Astrocyte (in vitro differentiated cells and primary cell): ENCODE results near the gene PCDHGA1. TPM values are rescaled to one million over a fixed set of nuclear protein-coding genes. Genes with fewer than 3 reads are reported as not detected.

Source experiments
- DNase-seq: peaks from one replicate; pipeline ENCODE4 v3.0.0-alpha.2; 2010; ENCODE audit warnings: low read depth
- FAIRE-seq: peaks from 2 replicates; lab custom pipeline; 2011; peaks lifted over from hg19 to GRCh38; lab: Jason Lieb, UNC
- H2AFZ ChIP-seq: 2 replicates; pipeline ENCODE4 v1.6.0; 2012; ENCODE audit warnings: low read depth, low read length, inconsistent platforms
- H3K27ac ChIP-seq: 2 replicates; pipeline ENCODE4 v1.5.1; 2011; ENCODE audit warnings: low read depth, low read length, inconsistent platforms
- H3K27me3 ChIP-seq: 2 replicates; pipeline ENCODE4 v1.6.0; 2011; ENCODE audit warnings: low read length, inconsistent platforms; ENCODE audit not compliant: insufficient read depth
- H3K36me3 ChIP-seq: 2 replicates; pipeline ENCODE4 v1.5.1; 2011; ENCODE audit warnings: low read length, inconsistent platforms; ENCODE audit not compliant: insufficient read depth
- H3K4me1 ChIP-seq: 2 replicates; pipeline ENCODE4 v1.5.1; 2011; ENCODE audit warnings: low read length, inconsistent platforms; ENCODE audit not compliant: insufficient read depth
- H3K4me2 ChIP-seq: 2 replicates; pipeline ENCODE4 v1.6.0; 2012; ENCODE audit warnings: low read length, inconsistent platforms
- H3K4me3 ChIP-seq: 2 replicates; pipeline ENCODE4 v1.5.1; 2011; ENCODE audit warnings: low read depth, mild to moderate bottlenecking, low read length, inconsistent platforms; ENCODE audit not compliant: insufficient read depth
- H3K79me2 ChIP-seq: 2 replicates; pipeline ENCODE4 v1.6.0; 2012; ENCODE audit warnings: mild to moderate bottlenecking, low read length, inconsistent platforms; ENCODE audit not compliant: insufficient read depth
- H3K9ac ChIP-seq: 2 replicates; pipeline ENCODE4 v1.6.0; 2012; ENCODE audit warnings: mild to moderate bottlenecking, low read length, inconsistent platforms
- H3K9me3 ChIP-seq: 2 replicates; pipeline ENCODE4 v1.5.1; 2012; ENCODE audit warnings: low read depth, mild to moderate bottlenecking, low read length, inconsistent platforms; ENCODE audit not compliant: insufficient read depth
- H4K20me1 ChIP-seq: 2 replicates; pipeline ENCODE4 v1.6.0; 2012; ENCODE audit warnings: low read length, inconsistent platforms; ENCODE audit not compliant: insufficient read depth
- H3K27ac Mint-ChIP-seq: one replicate; pipeline ENCODE4 v1.8.0; 2021; ENCODE audit warnings: mild to moderate bottlenecking, mixed read lengths; ENCODE audit not compliant: unreplicated experiment
- H3K27me3 Mint-ChIP-seq: one replicate; pipeline ENCODE4 v1.8.0; 2021; ENCODE audit warnings: low read depth, mixed read lengths; ENCODE audit not compliant: unreplicated experiment
- H3K36me3 Mint-ChIP-seq: one replicate; pipeline ENCODE4 v1.8.0; 2021; ENCODE audit warnings: low read depth, mixed read lengths; ENCODE audit not compliant: unreplicated experiment
- H3K4me1 Mint-ChIP-seq: one replicate; pipeline ENCODE4 v1.8.0; 2021; ENCODE audit warnings: low read depth, mixed read lengths; ENCODE audit not compliant: unreplicated experiment
- H3K4me3 Mint-ChIP-seq: one replicate; pipeline ENCODE4 v1.8.0; 2021; ENCODE audit warnings: mild to moderate bottlenecking, moderate library complexity, mixed read lengths; ENCODE audit not compliant: unreplicated experiment
- H3K9me3 Mint-ChIP-seq: one replicate; pipeline ENCODE4 v1.8.0; 2021; ENCODE audit warnings: mild to moderate bottlenecking, mixed read lengths; ENCODE audit not compliant: unreplicated experiment
- CTCF ChIP-seq: IDR thresholded peaks from 2 replicates; pipeline ENCODE4 v1.5.1; 2011; ENCODE audit warnings: low read depth, mild to moderate bottlenecking, inconsistent platforms, low read length, moderate library complexity; ENCODE audit not compliant: insufficient read depth
- EZH2 ChIP-seq: IDR thresholded peaks from 2 replicates; pipeline ENCODE4 v1.6.1; 2012; ENCODE audit warnings: mild to moderate bottlenecking, low read length, inconsistent platforms; ENCODE audit not compliant: insufficient read depth
- total RNA-seq: library from RNA; stranded (reverse); gene quantifications from 2 replicates; pipeline ENCODE4 v1.2.1, GENCODE V29; 2021

The PCDHGA1 gene
- total RNA-seq, 1 donor from 2014 or later = 0.27 TPM

GRCh38 chr5:141494761-141495452 lies 164.6 kb downstream of the PCDHGA1 start:
- H3K9ac ChIP-seq = peak overlapping the region; percentile 80
- H3K4me3 Mint-ChIP-seq = peak overlapping the region; percentile 45
- DNase-seq = peak; percentile 43
- H3K27me3 Mint-ChIP-seq = no peaks in the 10 kb centered on the region
- H3K27ac Mint-ChIP-seq = peak overlapping the region; percentile 75
- peak overlapping the region; percentile 46 for H3K4me3 ChIP-seq
- peaks cover 40% of the 10 kb centered on the region for H3K79me2 ChIP-seq
- peaks cover 14% of the 10 kb centered on the region for H4K20me1 ChIP-seq
- peak overlapping the region; percentile 78 for H3K27ac ChIP-seq
- FAIRE-seq = no peak
- no peaks in the 10 kb centered on the region for H3K9me3 ChIP-seq
- H3K36me3 Mint-ChIP-seq = peaks cover 18% of the 10 kb centered on the region
- TF ChIP-seq CTCF = no peak
- no peak for TF ChIP-seq EZH2
- peaks cover 30% of the 10 kb centered on the region for H3K4me1 Mint-ChIP-seq
- H3K4me2 ChIP-seq = peak overlapping the region; percentile 78
- H3K36me3 ChIP-seq = peaks cover 6% of the 10 kb centered on the region
- no peaks in the 10 kb centered on the region for H3K27me3 ChIP-seq
- peaks cover 33% of the 10 kb centered on the region for H3K4me1 ChIP-seq
- peaks cover 4% of the 10 kb centered on the region for H3K9me3 Mint-ChIP-seq
- H2AFZ ChIP-seq = peak overlapping the region; percentile 29

DNA sequence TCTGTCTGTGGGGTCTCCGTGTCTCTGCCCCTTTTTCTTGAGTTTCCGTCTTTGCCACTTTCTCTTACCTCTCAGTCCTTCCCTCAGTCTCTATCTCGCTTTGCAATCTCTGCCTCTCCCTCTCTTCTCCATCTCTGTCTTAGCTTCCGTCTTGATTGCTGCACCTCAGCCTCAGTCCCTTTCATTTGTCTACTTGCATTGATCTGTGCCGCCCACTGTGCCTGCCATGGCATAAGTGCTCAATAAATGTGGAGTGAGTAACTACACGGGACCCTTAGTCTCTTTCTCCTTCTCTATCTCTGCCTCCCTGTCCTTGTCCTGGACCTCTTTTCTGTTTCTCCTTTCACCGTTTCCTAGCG lies 165.1 kb downstream of the PCDHGA1 start:
- no peak for DNase-seq
- Histone ChIP-seq H3K4me2 (peak overlapping the region; percentile 78), H2AFZ (peak overlapping the region; percentile 29), H3K36me3 (peaks cover 6% of the 10 kb centered on the region), H3K9ac (peak overlapping the region; percentile 80), H3K79me2 (peaks cover 34% of the 10 kb centered on the region), H3K4me1 (peaks cover 32% of the 10 kb centered on the region), H3K27me3 (no peaks in the 10 kb centered on the region), H3K4me3 (no peak overlapping the region), H3K27ac (peak overlapping the region; percentile 78), H4K20me1 (peaks cover 8% of the 10 kb centered on the region), H3K9me3 (no peaks in the 10 kb centered on the region)
- Mint-ChIP-seq H3K27me3 (no peaks in the 10 kb centered on the region), H3K27ac (peak overlapping the region; percentile 75), H3K36me3 (peaks cover 15% of the 10 kb centered on the region), H3K9me3 (peaks cover 4% of the 10 kb centered on the region), H3K4me3 (peak overlapping the region; percentile 34), H3K4me1 (peaks cover 30% of the 10 kb centered on the region)
- no peak for TF ChIP-seq CTCF
- no peak for TF ChIP-seq EZH2
- no peak for FAIRE-seq

- H3K4me3 Mint-ChIP-seq = no peak overlapping the region
- Histone ChIP-seq H3K9ac (peak overlapping the region; percentile 80), H3K79me2 (peaks cover 28% of the 10 kb centered on the region), H3K9me3 (no peaks in the 10 kb centered on the region), H3K4me3 (no peak overlapping the region), H2AFZ (no peak overlapping the region), H3K4me2 (peak overlapping the region; percentile 78), H3K4me1 (peaks cover 32% of the 10 kb centered on the region), H3K36me3 (peaks cover 6% of the 10 kb centered on the region), H3K27me3 (no peaks in the 10 kb centered on the region), H4K20me1 (peaks cover 2% of the 10 kb centered on the region), H3K27ac (peak overlapping the region; percentile 78)
- H3K4me1 Mint-ChIP-seq = peaks cover 30% of the 10 kb centered on the region
- peaks cover 2% of the 10 kb centered on the region for H3K9me3 Mint-ChIP-seq
- peak overlapping the region; percentile 75 for H3K27ac Mint-ChIP-seq
- DNase-seq = peak; percentile 55
- H3K36me3 Mint-ChIP-seq = peaks cover 12% of the 10 kb centered on the region
- H3K27me3 Mint-ChIP-seq = no peaks in the 10 kb centered on the region
- FAIRE-seq = peak; percentile 26
- no peak for TF ChIP-seq CTCF
- no peak for TF ChIP-seq EZH2
These were observed 165.7 kb downstream of the PCDHGA1 start for GRCh38 chr5:141496038-141496437.
